C4-2B (cell line): ENCODE measurements around the gene CPXM1.

Experiments used
- ZFX ChIP-seq: fragments of 450-650 bp; IDR thresholded peaks from 2 replicates; pipeline ENCODE4 v1.6.1; 2017
- TF ChIP-seq, protein P1 (sequence below): fragments of 450-650 bp; conservative IDR thresholded peaks from 2 replicates; pipeline ENCODE4 v1.5.1; 2017; ENCODE audit warnings: mild to moderate bottlenecking

DNA sequence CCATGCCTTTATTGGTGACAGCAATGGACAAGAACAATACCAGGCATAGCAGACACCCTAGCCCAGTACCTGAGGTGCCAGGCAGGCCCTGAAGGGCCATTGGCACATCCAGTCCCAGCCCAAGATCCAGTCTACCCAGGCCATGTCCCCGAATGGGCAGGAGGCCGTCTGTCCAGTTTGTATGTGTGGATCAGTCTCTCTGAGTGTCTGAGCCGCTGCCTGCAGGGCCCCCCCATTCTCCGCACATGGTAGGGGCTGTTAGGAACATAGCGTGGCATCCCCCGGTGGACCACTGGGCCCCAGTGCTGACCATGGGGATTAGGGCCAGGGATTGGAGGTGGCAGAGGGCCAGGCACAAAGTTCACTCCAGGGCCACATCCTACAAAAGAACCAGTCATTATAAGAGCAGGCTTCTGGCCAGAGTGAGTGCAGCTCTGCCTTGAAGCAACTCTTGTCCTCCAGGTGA is 34.9 kb upstream of the CPXM1 start:
- TF ChIP-seq, protein P1, sequence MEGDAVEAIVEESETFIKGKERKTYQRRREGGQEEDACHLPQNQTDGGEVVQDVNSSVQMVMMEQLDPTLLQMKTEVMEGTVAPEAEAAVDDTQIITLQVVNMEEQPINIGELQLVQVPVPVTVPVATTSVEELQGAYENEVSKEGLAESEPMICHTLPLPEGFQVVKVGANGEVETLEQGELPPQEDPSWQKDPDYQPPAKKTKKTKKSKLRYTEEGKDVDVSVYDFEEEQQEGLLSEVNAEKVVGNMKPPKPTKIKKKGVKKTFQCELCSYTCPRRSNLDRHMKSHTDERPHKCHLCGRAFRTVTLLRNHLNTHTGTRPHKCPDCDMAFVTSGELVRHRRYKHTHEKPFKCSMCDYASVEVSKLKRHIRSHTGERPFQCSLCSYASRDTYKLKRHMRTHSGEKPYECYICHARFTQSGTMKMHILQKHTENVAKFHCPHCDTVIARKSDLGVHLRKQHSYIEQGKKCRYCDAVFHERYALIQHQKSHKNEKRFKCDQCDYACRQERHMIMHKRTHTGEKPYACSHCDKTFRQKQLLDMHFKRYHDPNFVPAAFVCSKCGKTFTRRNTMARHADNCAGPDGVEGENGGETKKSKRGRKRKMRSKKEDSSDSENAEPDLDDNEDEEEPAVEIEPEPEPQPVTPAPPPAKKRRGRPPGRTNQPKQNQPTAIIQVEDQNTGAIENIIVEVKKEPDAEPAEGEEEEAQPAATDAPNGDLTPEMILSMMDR, result no peak
- no peak for TF ChIP-seq ZFX
